ENCODE data around the gene OSBPL5.

OSBPL5 gene

DNA sequence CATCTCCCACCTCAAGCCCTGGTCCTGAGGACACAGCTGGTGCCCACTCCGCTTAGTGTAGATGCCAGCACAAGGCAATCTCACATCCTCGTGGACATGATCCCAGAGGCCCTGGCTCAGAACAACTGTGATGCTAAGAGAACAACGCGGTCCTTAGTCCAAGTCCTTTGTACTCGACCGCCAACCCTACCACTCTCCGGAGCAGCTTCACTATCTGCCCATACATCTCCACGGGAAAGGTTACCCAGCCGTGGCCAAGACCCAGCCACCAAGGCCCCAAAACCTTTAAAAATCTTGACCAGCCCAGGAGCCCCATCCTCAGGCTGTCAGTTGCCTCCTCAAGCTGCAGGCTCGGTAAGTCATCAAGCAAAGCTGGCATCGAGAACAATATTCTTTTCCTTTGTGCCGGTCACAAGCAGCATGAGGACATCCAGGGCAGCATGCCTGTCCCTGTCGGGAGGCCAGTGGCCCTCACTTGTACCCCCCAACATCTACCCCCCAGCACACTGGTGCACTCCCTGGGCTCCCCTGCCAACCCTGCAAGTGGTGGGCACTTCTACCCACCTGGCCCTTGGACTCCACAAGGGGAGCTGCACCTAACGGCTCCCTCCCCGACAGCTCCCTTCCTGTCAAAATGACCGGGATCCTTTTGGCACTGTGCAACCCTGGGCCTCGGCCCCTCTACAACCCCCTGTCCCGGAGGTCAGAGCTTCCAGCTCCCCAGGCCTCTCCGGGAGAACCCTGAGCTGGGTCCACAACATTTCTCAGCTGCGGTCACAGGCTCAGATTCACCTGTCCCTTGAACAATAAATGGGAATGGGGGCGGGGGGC is 2.5 kb downstream of the OSBPL5 start:
- DNase-seq (ENCODE audit: low read depth) = no peak

DNA sequence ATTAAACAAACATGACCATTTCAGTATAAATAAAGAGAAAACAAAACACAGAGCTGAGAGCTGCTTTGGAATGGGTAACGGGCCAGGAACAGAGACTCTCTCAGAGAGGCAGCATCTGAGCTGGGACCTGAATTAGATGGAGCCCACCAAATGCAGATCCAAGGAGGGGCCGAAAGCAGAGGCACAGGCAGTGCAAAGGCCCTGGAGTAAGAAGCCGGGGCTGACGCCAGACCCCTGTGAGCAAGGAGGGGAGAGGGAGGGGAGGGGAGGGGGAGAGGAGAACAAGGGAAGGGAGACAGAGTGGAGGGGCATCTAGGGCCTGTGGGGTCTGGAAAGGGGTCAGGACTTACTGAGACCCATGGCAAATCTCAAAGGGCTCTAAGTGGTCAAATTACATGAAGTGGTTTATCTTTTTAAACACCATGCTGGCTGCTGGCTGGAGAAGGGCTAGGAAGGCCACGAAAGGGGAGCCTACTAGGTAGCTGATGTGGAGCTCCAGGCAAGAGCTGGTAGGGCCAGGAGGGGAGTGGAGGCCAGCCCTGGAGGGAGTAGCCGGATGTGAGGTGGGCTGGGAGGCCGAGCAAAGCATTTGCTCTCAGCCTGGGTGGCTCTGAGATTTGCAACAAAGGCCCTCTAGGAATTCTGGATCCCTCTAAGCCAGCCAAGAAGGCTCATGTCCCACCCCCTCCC is 3.2 kb downstream of the OSBPL5 start:
- no peak for DNase-seq (ENCODE audit: low read depth)

DNA sequence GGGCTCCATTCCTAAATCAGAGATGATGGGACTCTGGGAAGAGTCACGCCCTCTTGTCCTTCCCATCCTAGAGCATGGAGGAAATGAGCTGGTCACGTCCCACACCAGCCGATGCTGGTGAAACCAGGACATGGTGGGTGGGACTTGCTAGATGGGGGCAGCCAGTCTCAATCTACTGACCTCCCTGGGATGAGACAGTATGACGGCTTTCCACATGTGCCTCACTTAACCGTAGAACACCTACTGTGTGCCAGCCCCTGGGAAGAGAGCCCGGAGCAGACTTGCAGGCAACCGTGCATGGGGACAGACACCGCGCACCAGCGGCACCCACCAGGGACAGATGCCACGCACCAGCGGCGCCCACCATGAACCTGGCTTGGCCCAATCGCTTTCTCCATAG is 3.8 kb downstream of the OSBPL5 start:
- DNase-seq (ENCODE audit: low read depth) = peak; percentile 21

DNA sequence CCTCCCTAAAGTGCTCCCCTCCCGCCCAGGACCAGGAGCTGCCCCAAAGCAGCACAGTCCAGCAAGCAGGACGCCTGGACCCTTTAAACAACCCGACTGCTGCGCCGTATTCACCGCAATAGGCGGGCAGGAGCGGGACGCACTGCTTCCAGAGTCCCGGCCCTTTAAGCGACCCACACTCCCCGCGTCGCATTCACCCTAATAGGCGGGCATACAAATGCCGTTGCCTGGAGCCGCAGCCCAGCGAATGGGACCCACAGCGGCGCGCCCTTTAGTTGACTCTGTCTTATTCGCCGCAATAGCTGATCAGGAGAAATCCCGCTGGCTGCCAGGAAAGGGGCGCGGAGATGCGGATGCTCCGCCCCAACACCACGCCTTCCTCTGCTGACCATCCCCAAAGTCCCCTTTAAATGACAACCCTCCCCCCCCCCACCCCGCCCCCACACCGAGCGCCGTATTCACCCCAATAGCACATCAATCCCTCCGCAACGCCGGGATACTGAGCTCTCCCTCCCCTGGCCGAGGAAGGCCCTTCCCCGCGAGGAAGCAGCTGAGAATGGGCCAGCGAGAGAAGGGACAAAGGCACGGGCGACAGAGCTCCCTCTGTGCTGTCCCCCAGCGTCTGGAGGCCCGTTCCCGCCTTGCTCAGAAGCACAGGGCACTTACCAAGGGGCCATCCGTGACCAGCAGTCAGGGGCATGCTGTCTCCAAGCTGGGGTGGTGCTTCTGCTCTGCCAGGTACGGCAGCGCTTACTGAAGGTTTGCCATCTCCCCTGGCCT is 4.7 kb downstream of the OSBPL5 start:
- DNase-seq (ENCODE audit: low read depth) = peak; percentile 92

DNA sequence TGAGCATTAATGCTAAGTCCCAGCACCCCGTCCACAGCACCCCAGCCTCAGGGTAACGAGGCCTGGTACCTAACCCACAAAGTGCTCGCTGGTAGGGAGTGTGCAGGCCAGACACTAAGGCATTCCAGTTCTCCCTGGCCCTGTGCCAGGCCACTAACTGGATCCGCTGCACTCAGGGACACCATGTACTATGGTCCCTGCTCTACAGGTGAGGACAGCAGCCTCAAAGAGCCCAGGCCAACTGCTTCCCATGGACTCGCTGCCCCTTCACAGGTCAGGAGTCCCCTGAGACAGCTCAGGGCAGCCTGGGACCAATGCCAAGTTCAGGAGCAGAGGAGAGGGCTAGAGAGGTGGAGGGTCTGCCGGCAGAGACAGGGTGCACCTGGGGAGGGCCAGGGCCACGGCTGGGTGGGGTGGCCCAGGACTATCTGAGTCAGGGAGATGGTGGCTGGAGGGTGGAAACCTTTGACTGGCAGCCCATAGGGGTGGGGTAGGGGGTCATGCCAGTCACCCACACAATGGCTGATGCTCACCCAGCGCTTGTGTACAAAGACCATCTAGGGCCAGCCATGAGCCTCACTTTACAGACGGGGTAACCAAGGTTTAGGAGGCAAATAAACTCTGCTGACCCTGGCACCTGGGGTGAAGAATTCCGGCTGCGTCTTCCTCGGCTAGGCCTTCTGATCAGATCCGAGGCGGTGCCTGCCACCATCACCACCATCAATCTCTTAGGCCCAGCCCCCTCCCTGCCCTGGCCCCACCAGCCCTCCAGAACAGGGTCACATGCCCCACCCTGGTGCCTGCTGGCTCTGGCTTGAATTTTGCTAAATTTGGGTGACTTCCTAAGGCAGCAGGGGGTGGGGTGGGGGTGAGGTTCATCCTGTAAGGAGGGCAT is 5.6 kb downstream of the OSBPL5 start:
- DNase-seq (ENCODE audit: low read depth) = no peak

DNA sequence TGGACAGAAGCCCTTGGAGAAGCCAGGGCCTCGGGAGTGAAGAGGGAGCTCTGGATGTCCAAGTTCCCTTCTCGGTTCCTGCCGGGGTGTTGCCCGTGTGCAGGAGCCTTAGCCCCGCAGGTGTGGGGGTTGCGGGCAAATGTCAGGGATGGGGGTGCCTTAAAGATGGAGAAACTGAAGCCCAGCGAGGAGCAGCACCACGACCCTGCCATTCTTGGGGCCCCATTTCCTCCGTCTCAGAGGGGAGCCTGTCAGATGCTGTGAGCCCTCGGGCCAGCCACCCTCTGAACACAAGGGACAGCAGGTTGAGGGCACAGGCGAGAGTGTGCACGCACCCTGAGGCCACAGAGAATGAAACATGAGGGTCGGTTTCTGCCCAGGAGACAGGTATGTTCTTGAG is 6.3 kb downstream of the OSBPL5 start:
- DNase-seq (ENCODE audit: low read depth) = no peak

DNA sequence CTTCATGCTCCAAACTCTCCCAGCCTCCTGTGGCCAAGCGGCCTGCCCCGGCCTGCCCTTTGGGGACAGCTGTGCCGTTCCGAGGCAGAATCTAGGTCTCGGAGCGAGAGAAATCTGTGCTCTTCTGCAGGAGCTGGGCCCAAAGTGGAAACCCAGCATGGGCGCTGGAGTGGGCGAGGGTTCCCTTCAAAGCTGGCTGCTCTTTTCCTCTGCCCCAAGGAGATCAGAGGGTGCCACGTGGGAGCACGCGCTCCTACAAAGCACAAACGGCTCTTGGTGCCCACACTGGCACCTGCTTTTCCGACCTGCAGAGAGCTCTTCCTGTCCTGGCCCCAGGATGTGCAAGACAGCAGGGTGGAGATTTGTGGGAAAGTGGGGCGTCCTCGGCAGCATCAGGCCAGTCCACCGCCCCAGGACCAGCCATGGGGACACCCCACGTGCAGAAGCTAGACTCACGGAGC is 6.9 kb downstream of the OSBPL5 start:
- DNase-seq (ENCODE audit: low read depth) = no peak

DNA sequence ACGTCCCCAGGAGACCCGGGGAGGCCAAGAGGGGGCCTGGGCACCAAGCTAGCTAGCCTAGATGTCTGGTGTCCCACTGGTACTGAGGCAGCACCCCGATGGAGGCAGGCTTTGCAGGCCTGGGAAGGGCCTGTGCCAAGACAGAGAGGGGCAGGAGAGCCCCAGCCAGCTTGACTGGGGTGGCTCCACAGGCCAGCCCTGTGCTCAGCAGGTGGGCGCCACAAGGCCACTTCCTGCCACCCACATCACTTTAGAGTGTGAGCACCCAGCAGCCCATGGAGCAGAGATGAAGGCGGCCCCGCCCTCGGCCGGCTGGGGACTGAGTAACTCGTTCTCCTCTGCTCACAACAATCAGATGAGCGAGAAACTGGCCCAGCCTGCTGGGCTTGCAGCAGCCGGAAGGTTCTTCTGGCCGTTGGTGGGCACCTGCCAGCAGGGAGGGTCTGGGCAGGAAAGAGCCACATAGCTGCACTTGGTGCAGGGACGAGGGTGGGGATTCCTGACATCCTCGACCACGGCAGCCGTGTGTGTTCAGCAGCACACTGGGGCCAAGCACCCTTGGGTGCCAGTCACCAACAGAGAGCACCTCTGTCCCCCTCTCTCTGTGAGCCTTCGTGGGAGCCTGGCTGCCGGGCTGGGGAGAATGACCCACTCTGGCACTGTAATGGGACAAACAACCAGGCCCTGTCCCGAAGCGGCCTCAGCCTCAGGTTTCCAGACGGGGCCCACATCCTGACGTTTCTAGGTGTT is 7.6 kb downstream of the OSBPL5 start:
- no peak for DNase-seq (ENCODE audit: low read depth)

DNA sequence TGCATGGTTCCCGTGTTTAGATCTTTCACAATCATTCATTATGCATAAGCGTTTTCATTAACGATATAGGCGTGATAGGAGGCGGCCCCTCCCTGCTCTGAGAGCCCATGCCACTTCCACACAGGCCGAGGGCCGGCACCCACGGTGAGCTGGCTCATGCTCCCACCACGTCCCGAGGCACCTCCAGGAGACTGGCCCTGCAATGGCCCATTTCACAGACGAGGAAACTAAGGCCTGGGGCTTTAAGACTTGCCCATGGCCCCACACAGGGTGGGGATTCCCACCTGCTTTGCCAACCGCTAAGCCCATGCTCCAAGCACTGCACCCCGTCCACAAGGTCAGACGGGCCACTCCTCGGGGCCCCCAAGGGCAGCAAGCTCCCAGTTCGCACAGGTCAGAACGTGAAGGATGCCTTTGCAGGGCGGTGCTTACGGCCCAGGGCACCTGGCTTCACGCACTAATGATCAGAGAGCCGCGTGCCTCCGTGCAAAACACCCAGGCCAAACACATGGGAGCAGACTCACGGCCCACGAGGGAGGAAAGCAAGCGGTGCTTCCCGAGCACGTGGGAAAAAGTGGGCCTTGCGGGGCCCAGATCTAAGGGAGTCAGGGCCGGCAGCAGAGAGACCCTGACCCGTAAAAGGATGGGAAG is 8.3 kb downstream of the OSBPL5 start:
- no peak for DNase-seq (ENCODE audit: low read depth)

DNA sequence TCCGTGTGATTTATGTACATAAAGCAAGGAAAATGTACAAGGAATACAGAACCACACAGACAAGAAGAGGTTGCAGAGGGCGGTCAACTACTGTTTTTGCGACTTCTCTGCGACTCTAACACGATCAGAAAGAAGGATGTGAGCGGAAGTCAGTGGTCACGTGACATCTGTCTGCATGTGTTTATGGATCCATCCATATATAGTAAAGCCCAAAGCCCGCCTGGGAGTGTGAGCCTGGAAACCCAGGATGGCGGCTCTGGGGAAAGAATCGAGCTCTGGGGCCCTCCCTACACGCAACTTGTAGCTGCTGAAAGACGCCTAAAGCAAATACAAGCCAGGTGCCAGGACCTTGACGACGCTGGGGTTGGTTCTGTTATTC is 8.8 kb downstream of the OSBPL5 start:
- no peak for DNase-seq (ENCODE audit: low read depth)

DNA sequence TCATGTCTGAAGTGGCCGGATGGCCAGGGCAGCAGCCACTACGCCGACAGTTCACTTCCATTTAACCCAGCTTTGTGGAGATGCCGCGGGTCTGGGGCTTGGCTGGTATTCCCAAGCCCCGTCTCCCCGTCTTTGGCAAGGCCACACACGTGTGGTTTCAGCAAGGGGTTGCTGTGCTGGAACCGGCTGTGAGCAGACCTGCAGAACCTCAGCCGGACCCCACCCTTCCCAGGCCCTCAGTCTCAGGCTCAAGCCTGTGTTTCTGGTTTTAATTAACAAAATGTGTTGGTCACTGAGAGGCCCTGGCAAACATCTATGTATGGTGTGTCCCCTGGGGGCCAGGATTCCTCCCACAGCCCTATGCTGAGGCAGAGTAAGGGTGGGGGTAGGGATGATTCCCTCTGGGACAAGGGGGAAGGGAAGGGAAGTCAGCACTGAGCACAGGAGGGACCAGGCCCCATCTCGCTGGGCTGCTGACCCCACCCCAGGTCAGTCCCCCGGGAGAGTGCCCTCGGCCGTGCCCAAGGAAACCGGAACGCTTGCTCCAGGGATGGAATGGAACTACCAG is 9.3 kb downstream of the OSBPL5 start:
- peak; percentile 41 for DNase-seq (ENCODE audit: low read depth)

DNA sequence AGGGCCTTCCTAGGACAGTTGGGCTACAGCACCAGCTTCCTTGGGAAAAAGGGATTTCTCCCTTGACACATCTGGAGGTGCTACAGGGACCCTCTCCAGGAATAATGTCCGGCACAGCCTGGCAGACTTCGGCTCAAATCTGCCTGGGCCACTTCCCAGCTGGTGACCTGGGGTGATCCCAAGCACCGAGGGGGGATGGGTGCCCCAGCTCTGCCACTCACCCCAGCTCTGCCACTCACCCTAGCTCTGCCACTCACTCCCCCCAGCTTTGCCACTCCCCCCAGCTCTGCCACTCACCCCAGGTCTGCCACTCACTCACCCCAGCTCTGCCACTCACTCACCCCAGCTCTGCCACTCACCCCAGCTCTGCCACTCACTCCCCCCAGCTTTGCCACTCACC is 9.9 kb downstream of the OSBPL5 start:
- DNase-seq (ENCODE audit: low read depth) = no peak

DNA sequence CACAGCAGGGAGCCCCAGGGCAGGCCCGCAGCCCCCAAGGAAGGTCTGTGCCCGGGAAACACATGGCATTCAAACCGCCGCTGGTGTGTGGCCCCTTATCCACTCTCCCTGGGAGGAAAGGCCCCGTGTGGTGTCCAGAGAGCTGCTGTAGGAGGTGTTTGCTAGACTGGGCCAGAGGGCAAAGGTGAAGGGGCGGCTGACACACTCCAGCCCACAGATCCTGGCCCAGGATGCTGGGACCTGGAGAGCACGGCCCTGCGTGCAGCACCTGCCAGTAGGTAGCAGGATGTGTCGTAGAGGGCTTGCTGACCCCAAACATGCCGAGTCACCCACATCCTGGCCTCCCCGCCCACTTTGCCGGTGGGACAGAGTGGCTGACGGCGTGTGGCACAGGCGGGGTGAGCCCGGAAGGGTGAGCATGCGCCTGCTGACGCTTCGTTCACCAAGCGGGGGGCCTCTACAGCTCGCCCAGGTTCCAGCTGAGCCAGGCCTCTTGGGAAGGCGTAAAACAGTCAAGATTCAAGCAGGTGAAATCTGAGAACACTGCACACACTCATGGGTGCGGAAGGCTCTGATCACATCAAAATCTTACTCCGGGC is 11.0 kb downstream of the OSBPL5 start:
- DNase-seq (ENCODE audit: low read depth) = no peak

DNA sequence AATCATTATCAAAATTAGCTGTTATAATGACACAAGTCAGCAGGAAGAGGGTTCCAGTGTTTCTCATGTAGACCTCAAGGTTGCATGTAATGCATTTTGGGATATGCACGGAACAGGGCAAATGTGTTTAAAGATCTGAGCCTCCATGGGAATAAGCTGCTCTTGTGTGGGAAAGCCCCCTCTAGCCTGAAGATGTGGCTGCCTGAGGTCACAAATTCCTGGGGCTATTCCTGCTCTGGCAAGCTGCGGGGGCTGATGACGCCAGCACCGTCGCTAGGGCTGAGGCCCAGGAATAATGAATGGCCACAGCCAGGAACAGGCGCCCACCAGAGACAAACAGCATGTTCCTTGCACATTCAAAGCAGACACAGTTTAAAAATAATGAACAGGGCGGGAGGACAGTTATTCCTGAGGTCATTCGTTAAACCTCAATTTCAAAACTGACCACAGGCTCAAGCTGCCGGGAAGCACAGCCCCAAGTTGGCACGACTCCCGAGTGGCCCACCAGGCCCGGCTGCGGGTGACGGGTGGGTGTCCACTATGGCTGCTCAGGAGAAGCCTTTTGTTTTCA is 11.7 kb downstream of the OSBPL5 start:
- DNase-seq (ENCODE audit: low read depth) = peak; percentile 62

DNA sequence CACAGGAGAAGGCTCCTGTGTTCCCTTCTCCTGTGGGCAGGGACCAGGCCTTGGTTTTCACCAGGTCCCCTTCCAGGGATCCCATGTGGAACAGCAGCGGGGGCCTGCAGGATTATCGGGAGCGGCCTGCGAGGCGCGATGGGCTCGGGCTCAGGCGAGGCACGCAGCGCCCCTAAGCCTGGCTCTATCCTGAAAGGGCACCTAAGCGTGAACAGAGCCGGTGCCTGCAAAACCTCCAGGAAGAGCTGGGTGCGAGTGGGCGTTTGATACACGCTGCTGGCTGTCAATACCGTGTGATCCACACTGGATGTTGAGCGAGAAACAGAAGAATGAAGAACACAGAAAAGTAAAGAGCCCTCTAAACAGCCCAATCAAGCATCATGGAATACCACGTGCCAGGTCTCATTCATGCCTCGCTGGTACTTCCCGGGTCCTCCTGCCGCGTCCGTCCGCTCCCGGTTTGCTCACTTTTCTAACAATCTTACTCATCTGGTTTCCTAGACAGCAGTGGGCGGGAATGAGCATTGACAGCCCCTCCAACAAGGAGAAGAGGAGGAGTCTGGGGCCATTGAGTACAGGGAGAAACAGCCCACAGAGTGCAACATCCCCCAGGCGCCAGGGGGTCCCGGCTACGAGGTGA is 12.5 kb downstream of the OSBPL5 start:
- peak; percentile 22 for DNase-seq (ENCODE audit: low read depth)

DNA sequence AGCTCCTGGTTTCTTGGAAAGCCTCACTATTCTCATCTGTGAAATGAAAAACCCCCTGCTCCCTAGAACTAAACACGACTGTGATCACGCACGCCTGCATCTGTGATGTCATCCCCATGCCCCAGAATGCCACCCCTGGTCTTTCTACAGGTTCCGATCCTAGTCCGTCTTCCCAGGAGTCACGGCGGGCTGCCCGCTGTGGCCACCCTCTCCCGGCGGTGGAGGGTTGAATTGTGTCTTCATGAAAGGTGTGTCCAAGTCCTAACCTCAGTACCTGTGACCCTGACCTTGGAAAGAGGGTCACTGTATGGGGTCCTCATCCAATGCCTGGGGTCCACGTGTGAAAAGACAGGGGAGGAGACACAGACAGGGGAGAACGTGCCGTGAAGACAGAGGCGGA is 14.4 kb downstream of the OSBPL5 start:
- DNase-seq (ENCODE audit: low read depth) = no peak

DNA sequence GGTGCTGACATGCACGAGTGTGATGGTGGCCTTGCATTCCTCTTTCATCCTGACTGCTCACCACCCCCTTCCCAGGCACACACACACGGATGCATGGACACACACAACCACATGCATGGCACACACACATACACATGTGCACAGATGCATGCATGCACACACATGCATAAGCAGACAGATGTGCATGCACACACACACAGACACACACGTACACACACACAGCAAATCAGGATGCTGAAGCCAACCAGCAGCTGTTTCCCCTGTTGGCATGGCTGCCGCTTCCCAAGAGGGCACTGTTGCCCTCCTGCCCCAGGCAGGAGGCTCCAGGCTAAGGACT is 15.3 kb downstream of the OSBPL5 start:
- DNase-seq (ENCODE audit: low read depth) = no peak

DNA sequence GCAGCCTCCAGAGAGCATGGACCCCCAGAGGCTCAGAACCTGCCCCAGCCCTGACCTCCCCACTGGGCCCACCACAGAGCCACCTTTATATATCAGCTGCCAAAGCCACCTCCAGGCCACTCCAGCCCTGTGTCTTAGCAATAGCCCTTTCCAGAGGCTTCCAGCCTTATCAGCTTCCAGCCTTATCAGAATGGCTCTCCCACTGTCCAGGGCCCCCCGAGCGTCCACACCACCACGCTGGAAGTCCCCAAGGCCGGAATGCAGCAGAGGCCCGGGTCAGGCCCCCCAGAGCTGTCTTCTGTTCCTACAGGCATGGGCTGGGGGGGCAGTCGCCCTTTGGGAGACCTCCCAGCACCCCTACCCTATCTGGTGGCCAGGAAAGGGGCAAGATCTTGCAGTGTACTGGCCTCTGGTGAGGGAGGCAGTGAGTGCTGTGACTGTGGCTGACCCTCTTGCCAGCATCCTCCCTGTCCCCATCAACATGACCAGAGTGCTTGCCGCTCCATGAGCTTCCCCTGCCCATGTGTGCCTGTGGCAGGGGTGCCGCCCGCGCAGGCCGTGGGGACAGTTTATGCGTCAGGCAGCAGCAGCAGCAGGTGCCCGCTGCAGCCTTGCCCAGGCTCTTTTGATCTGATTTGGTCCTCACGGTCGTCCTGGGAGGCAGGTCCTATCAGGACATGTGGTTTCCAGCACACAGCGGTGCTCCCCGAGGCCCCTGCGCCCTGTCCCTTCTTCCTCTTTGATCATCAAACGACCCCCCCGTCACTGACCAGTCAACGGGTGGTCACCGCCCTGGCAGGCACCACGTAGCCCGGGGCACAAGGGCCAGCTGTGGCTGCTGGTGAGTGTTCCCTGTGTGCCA is 15.9 kb downstream of the OSBPL5 start:
- no peak for DNase-seq (ENCODE audit: low read depth)

All from stromal cell of bone marrow (primary cell).